ENCODE measurements around the gene PTH2.
"Not testable (repeated sequence)": the region's sequence is repeated elsewhere in the genome, so short reads cannot be mapped to it uniquely, and the experiment has no call there.

Gene PTH2

DNA sequence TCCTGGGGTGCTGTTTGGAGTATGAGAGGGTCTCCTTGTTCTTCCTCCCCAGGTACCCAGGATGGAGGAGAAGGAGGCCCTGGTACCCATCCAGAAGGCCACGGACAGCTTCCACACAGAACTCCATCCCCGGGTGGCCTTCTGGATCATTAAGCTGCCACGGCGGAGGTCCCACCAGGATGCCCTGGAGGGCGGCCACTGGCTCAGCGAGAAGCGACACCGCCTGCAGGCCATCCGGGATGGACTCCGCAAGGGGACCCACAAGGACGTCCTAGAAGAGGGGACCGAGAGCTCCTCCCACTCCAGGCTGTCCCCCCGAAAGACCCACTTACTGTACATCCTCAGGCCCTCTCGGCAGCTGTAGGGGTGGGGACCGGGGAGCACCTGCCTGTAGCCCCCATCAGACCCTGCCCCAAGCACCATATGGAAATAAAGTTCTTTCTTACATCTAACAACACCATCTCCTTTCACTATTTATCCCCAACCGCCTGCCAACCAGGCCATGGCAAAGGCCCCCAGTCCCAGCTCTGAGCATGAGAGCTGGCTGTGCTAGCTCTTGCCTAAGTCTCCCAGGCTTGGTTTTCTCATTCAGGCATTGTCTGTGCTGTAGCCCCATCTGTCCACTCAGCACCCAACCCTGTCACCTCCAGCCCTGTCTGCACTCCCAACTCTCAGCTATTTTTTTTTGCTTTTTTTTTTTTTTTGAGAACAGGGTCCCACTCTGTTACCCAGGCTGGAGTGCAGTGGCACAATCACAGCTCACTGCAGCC lies 48.4 kb downstream of the PTH2 start:
- DNase-seq, result no peak

- not testable (repeated sequence) for DNase-seq
Observed at GRCh38 chr19:49373174-49373573, 50.1 kb downstream of the PTH2 start.
